ENCODE results near the gene XPO6. TPM values are rescaled to one million over a fixed set of nuclear protein-coding genes. Genes with fewer than 3 reads are reported as not detected.

Gene XPO6
- total RNA-seq, 1 donor from 2014 or later, result 236 TPM

DNA sequence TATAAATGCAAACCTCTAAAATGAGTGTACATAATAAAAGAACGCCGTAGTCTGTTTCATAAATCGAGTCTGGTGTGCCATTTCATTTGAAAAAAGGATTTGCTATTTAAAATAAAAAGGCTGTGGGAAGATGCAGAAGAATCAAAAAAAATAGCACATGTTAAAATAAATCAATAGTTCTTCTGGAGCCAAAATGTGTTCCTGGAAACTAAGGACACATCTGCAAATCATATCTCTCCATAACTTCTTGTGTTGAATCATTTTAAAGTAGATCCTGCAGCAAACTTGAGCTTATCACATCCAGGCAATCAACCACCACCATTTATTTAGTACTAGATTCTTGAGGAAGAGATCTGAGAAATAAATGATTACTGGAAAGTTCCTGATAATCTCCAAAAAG is 29.0 kb downstream of the XPO6 start:
- intact Hi-C loops (cut with micrococcal nuclease), result no loop called here
- ChIA-PET CTCF (no interaction called here), POLR2A (interaction anchor here (2.9 kb wide), 1 partner anchor 29 kb away, joined by 19 read pairs; the partner anchor contains the start of gene XPO6)
- no peak for ATAC-seq (ENCODE audit: low read depth)
- TF ChIP-seq, protein P1, sequence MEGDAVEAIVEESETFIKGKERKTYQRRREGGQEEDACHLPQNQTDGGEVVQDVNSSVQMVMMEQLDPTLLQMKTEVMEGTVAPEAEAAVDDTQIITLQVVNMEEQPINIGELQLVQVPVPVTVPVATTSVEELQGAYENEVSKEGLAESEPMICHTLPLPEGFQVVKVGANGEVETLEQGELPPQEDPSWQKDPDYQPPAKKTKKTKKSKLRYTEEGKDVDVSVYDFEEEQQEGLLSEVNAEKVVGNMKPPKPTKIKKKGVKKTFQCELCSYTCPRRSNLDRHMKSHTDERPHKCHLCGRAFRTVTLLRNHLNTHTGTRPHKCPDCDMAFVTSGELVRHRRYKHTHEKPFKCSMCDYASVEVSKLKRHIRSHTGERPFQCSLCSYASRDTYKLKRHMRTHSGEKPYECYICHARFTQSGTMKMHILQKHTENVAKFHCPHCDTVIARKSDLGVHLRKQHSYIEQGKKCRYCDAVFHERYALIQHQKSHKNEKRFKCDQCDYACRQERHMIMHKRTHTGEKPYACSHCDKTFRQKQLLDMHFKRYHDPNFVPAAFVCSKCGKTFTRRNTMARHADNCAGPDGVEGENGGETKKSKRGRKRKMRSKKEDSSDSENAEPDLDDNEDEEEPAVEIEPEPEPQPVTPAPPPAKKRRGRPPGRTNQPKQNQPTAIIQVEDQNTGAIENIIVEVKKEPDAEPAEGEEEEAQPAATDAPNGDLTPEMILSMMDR (IDR thresholded peaks at IDR 0.05), result no peak
- Mint-ChIP-seq H3K27ac (peak overlapping the region; percentile 89), H3K36me3 (ENCODE audit: low read depth) (peaks cover 39% of the 10 kb centered on the region), H3K27me3 (no peaks in the 10 kb centered on the region), H3K9me3 (peaks cover 3% of the 10 kb centered on the region), H3K4me3 (no peak overlapping the region), H3K4me1 (peaks cover 92% of the 10 kb centered on the region)
- DNase-seq, result no peak

DNA sequence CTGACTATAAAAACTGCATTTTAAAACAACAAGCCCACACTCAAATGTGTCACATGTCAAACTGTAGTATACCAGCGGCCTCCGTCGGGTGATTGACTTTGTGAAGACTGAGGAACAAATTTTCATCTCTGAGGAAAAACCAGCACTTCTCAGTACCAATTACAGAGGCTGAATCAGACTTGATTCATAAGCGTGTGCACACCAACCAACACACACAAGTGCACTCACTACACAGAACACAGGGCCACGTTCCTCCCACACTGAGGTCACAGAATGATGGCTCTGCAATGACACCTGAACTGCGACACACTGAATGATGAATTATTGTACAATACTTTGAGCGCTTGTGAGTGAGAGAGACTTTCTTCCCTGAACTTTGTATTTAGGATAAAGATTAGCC is 29.6 kb downstream of the XPO6 start:
- POLR2A ChIA-PET, result interaction anchor here (1.7 to 2.9 kb wide), 2 partner anchors 9 to 29 kb away, joined by 8 to 19 read pairs; partner anchors contain the start of gene XPO6
- intact Hi-C loops (cut with micrococcal nuclease), result no loop called here

DNA sequence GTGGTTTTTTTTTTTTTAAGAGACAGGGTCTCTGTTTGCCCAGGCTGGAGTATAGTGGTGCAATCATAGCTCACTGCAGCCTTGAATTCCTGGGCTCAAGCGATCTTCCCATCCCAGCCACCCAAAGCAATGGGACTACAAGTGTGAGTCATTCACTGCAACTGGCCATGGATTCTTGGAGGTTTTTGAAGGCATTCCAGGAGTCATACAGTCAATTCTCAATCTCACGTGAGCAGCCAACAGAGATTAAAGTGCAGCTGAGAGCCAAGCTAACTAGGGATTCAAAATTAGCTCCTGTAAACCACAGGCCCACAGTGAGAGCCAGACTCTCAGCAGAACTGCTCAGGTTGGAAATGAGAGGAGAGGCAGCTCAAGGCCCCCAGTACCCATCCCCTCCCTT is 30.2 kb downstream of the XPO6 start:
- DNase-seq (no peak), ATAC-seq (ENCODE audit: low read depth) (no peak)
- CTCF ChIA-PET, result interaction anchor here (1.0 to 1.8 kb wide), 2 partner anchors 10 to 12 kb away, joined by 3 to 7 read pairs; no protein-coding TSS in a partner anchor
- POLR2A ChIA-PET, result interaction anchor here (0.7 to 2.9 kb wide), 6 partner anchors 10 to 30 kb away, joined by 3 to 20 read pairs (median 8); partner anchors contain the start of gene XPO6
- Mint-ChIP-seq H3K4me1 (peaks cover 81% of the 10 kb centered on the region), H3K4me3 (peak overlapping the region; percentile 77), H3K36me3 (ENCODE audit: low read depth) (peaks cover 51% of the 10 kb centered on the region), H3K27ac (peak overlapping the region; percentile 89), H3K9me3 (peaks cover 3% of the 10 kb centered on the region), H3K27me3 (no peaks in the 10 kb centered on the region)
- intact Hi-C loops (cut with micrococcal nuclease), result loop anchor here (1.0 to 2.0 kb wide), 3 partner anchors 13 to 40 kb away; no protein-coding TSS in a partner anchor
- TF ChIP-seq, protein P1 (IDR thresholded peaks at IDR 0.05), result no peak

More for the DNA sequence above, 29.6 kb downstream of the XPO6 start:
- peaks cover 3% of the 10 kb centered on the region for H3K9me3 Mint-ChIP-seq
- TF ChIP-seq, protein P1 (IDR thresholded peaks at IDR 0.05), result no peak
- H3K36me3 Mint-ChIP-seq (ENCODE audit: low read depth), result peaks cover 45% of the 10 kb centered on the region
- H3K4me3 Mint-ChIP-seq, result peak overlapping the region; percentile 25
- ATAC-seq (ENCODE audit: low read depth), result no peak
- no peaks in the 10 kb centered on the region for H3K27me3 Mint-ChIP-seq
- peak overlapping the region; percentile 89 for H3K27ac Mint-ChIP-seq
- H3K4me1 Mint-ChIP-seq, result peaks cover 88% of the 10 kb centered on the region
- CTCF ChIA-PET, result interaction anchor here (1.8 kb wide), 1 partner anchor 12 kb away, joined by 7 read pairs; no protein-coding TSS in a partner anchor
- DNase-seq, result no peak

DNA sequence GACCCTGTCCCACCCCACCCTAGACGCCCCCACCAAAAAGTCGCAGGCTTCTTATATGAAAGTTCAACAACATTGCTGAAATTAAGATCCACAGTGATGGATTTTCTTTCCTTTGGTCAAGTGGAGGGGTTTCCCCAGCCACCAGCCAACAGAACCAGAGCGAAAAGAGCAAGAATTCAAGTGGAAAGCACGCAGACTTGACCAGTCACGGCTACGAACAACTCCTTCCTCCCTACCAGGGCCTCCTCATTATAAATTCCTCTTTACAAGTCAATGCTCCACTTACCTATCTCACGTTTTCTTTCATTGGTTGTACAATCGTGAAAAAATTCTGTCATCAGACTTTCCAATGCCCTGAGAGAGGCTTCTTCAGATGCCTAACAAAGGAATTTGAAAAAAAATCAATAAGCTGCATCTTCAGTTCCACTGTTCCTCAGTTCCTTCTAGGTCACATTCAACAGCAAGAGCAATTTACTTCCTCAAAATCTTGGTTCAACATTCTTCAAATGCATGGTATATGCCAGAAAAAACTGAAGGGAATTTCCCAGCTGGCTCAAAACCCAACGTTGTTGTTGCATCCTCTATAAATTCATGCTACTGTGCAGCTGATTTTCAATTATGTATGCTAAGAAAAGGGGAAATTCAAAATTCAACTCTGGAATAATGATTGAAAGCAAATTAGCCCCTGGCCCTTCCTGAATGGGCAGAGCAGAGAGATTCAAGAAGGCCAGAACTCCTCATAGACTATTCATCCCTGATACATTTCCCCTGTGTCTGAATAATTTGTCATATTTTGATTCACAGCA is 30.9 kb downstream of the XPO6 start:
- intact Hi-C loops (cut with micrococcal nuclease), result loop anchor here (1.0 to 2.0 kb wide), 5 partner anchors 7 to 40 kb away; no protein-coding TSS in a partner anchor
- Mint-ChIP-seq H3K27me3 (no peaks in the 10 kb centered on the region), H3K36me3 (ENCODE audit: low read depth) (peaks cover 54% of the 10 kb centered on the region), H3K27ac (peak overlapping the region; percentile 89), H3K4me3 (peak overlapping the region; percentile 77), H3K4me1 (peaks cover 75% of the 10 kb centered on the region), H3K9me3 (peaks cover 3% of the 10 kb centered on the region)
- ChIA-PET CTCF (interaction anchor here (1.0 to 1.8 kb wide), 2 partner anchors 11 to 13 kb away, joined by 3 to 7 read pairs; no protein-coding TSS in a partner anchor), POLR2A (interaction anchor here (0.7 to 2.9 kb wide), 6 partner anchors 10 to 30 kb away, joined by 3 to 20 read pairs (median 8); partner anchors contain the start of gene XPO6)
- TF ChIP-seq, protein P1 (IDR thresholded peaks at IDR 0.05), result no peak
- ATAC-seq (ENCODE audit: low read depth) (peak; percentile 82), DNase-seq (no peak)

DNA sequence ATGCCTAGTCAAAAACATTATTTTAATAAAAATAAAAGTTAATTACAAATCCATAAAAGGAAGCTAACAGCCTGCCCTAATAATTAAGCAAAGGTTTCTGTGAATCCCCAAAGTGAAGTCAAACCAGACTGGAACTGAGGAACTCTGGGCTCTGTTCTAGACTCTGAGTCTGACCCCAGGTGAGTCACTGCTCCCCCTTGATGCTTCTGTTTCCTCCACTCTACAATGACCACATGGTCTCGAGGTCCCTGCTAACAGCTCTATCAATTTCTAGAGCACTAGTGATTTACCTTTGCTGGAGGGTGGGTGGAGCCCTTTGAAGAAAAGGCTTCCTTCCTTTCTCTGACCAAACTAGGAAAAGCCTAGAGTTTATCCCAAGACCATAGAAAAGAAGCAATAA is 32.4 kb downstream of the XPO6 start:
- intact Hi-C loops (cut with micrococcal nuclease), result no loop called here
- H3K36me3 Mint-ChIP-seq (ENCODE audit: low read depth), result peaks cover 64% of the 10 kb centered on the region
- ATAC-seq (ENCODE audit: low read depth) (no peak), DNase-seq (no peak)
- CTCF ChIA-PET, result no interaction called here
- TF ChIP-seq, protein P1 (IDR thresholded peaks at IDR 0.05), result no peak
- POLR2A ChIA-PET, result interaction anchor here (0.7 to 1.3 kb wide), 4 partner anchors 13 to 33 kb away, joined by 3 to 6 read pairs (median 5); partner anchors contain the start of gene XPO6
- no peaks in the 10 kb centered on the region for H3K9me3 Mint-ChIP-seq
- peak overlapping the region; percentile 89 for H3K27ac Mint-ChIP-seq
- H3K4me1 Mint-ChIP-seq, result peaks cover 67% of the 10 kb centered on the region
- H3K4me3 Mint-ChIP-seq, result peak overlapping the region; percentile 56
- no peaks in the 10 kb centered on the region for H3K27me3 Mint-ChIP-seq

All from activated B cell treated with CpG ODN at 0.5 μM for 24 hours (primary cell).